ENCODE results near the gene METTL4.

METTL4 gene

DNA sequence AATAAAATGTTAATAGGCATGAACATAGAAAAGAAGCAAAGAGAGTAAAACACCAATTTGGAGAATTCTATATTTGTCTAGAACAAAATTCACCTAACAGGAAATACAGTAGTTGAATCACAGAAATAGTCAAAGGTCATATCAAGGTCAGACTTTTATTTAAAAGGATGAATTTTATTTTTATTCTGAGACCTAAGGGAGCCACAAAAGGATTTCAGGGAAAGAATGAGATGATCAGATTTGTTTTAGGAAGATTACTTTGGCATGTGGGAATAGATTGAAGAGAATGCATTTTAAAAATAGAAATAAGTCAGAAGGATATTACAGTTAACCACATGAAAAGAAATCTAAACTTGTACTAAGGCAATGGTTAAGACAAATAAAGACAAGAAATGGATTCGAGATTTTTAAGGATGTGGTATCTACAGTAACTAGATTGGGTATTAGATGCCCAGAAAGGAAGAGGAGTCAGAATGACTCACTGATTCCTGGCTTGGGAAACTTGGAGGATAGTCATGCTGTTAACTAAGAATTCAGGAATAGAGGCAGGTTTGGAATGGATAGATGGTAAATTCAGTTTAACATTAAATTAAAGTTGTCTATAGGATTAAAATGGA is 56.0 kb downstream of the METTL4 start:
- DNase-seq, result no peak

DNA sequence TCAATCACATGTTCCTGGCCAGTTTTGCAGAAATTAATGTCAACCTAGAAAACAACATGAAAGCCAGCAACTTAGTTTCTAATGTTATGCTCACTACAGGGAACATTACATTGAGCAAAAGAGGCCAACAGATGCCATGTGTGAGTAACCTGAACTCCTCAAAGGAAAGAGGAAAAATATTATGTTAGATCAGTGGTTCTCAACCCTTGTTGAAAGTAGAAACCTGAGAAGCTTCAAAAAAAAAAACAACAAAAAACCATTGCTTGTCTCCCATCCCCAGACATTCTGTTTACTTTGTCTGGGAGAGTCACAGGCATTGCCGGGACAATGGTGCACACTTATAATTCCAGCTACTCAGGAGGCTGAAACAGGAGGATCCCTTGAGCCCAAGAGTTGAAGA is 57.7 kb downstream of the METTL4 start:
- DNase-seq, result no peak

DNA sequence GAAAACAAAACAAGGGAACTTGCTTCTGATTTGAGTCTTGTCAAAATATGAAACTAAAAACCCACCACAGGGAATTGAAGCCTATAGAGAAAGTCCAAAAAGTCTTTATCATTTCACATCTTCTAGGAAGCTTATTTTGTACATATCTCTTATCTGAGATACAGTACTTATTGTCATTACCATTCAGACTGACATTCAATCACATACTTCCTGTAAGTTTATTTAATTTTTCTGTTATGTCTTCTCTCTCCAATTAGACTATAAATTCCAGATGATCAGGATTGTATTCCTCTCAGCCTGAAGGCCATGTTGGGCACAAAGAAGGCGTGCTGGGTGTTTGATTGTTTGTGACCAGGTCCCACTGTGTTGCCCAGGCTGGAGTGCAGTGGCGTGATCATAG is 59.2 kb downstream of the METTL4 start:
- no peak for DNase-seq

DNA sequence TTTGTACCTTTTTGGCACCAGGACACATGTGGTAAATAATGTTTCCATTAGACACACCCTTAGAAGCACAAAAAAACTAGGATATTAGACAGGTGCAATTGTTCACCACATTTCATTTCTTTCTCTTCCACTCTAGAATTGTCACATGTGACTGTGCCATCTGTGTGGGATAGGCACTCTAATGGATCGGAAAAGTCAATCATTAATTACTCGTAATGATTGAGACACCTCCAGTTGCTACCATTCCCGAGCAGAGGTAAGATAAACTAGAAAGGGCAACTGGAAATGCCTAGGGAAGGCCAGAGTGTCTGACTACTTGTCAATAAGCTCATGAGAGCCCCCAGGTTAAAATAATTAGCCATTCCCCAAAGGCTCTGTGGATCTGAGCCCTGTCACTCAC is 59.9 kb downstream of the METTL4 start:
- DNase-seq, result no peak

DNA sequence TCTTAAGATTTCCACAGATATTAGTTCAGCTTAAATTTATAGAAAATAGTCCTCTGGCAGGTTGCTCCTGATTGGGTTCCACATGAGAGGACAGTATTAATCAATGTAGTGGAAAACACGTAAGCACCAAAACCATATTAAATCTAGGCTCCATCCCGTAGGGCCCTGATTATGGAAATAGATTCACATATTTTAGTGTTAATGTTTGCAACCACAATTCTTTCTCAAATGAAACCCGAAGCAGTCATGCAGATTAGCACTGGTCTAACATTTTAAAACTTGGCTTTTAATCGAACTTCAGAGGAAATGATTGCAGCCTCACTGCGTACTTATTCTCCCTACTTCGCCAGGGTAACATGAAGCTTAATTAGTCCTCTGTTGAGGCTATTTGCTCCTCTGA is 60.9 kb downstream of the METTL4 start:
- no peak for DNase-seq

DNA sequence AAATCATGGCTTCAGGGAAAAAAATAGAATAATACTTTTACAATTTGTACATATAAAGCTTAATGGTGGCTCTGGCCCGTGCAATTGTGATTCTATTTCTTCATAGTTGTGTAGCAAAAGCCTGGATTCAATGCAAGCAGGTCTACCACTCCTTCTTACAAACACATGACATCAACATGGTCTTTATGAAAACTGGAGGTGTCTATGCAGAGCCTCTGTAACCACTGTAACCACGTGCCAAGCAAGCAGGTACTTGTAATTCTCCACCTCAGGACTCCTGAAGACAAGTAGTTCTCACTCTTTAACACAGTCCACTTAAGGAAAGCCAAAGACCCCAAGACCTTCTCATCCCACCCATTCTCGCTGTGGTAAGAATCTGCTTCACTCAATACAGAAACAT is 62.6 kb downstream of the METTL4 start:
- no peak for DNase-seq

DNA sequence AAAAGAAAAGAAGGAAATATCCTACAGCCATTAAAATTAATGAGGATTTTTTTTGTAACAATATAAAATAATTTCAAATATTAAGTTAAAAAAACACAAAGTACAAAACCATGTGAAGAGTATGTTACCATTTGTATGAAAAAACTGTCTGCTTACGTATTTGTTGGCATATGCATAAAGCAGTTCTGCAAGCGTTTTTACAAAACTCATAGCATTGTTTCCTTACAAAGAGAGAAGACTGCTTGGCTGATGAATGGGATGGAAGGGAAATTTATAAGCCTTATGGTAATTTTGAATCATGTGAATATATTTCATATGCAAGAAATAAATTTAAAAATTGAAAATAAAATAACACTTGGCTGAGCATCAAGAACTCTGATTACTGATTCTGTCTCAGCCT is 63.1 kb downstream of the METTL4 start:
- DNase-seq, result no peak

DNA sequence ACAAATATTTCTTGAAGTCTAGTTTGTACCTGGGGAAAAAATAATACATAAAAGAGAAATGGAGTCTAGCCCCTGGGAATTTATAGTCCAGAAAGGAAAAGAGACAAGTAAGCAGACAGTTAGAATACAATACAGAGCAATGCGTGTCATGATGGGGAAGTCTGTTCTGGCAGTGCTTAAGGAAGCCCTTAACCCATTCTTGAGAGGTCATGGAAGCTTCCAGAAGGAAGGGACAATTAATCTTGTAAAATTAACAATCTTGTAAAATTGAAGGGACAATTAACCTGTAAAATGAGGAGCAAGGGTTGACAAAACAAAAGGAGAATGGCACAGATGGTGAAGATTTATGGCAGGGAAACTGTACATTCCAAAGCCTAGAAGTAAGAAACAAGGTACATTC is 66.7 kb downstream of the METTL4 start:
- no peak for DNase-seq

DNA sequence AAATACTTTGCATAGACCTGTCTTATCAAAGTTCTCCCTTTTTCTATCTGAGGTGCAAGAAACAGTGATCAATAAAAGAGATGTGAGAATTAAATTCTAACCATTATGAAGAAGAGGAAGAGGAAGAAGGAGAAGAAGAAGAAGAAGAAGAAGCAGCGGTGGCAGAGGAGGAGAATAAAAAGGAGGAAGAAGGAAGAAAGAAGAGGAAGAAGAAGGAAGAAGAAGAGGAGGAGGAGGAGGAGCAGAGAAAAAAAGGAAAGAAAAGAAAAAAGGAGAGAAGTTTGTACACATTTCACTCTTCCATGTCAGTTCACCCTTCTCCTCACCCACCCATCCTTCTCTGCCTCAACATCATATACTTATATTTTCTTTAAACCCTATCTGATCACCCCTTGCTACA is 68.4 kb downstream of the METTL4 start:
- no peak for DNase-seq

DNA sequence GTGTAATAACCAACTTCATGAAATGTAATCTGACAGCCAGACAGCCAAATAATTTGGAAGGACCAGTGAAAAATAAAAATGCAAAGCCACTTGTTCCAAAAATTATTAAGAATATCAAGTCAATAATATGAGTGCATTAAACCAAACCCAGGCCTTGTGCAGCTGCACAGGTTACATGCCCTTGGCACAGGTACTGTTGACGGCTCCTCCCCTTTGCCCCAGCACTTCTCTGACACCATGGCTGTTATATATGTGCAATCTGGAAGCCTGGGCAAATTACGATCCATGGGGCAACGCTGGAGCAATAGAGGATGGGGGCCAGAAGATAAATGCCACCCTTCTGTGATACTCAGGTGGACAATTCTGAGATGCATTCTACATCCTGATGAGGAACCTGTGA is 68.9 kb downstream of the METTL4 start:
- no peak for DNase-seq

DNA sequence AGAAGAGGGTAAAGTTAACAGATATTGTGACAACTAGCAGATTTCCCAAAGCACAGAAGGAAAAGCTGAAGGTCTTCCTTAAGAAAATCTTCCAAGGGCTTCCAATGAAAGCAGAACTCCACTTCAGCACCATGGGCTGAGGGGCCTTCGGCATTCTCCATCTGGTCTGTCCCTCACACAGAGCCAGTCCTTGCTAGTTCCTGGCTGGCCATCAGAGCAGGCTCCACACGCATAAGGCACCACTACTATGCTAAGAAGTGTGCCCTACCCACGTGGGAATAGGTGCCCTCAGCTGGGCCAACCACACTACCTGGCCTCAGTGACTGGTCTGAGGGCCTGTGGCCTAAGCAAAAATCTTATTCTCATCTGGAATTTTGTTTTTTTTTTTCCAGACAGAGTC is 73.5 kb downstream of the METTL4 start:
- no peak for DNase-seq

DNA sequence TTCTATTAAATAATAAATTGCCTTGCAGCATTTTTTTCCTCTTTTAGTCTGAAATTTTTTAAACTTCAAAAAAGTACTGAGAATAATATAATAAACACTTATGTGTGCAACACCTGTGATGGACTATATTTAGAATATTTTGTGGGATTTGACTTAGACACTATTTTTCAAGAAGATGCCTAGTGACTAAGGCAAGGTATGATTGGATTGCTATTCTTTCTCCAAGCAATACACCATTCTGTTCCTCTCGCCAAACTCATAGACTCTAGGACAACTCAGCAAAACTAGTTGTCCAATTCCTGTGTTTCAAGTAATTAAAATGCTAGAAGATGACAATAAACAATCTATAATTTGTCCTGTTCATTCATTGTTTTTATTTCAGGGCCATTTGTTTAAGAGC is 75.9 kb downstream of the METTL4 start:
- DNase-seq, result no peak

DNA sequence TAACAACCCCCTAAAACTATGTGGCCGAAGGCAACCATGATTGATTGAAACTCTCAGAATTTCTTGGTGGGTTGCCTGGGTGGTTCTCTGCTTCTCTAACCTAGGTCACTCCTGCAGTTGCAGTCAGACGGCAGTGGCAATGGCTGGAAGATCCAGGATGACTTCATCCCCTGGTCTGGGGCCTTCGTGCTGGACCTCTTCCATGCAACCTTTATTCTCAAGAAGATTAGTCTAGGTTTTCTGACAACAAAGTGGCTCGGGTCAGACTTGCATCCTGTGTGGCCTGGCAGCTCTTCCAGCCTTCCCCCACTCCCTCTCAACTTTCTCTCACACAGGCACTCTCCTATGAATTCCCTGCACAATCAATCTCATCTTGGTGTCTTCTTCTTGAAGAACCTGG is 76.4 kb downstream of the METTL4 start:
- DNase-seq, result no peak

All from activated CD4-positive, CD25-positive, alpha-beta regulatory T cell treated with anti-CD3 and anti-CD28 coated beads, Interleukin-2, amount 50 U/mL, for 72 hours (primary cell).